NCI-H146 (cell line): ENCODE data around the gene RAC3.

Source experiments
- DNase-seq: peaks from one replicate; lab custom pipeline; 2025; lab: John Stamatoyannopoulos, UW

The RAC3 gene

GRCh38 chr17:81999587-81999975 lies 31.9 kb upstream of the RAC3 start:
- DNase-seq = no peak

- no peak for DNase-seq
Measured at GRCh38 chr17:81999976-82000802, 31.3 kb upstream of the RAC3 start.

- no peak for DNase-seq
Measured at GRCh38 chr17:82000803-82001570, 30.5 kb upstream of the RAC3 start.

GRCh38 chr17:82001571-82002056 lies 29.9 kb upstream of the RAC3 start:
- DNase-seq = no peak

GRCh38 chr17:82003411-82004381 lies 27.8 kb upstream of the RAC3 start:
- no peak for DNase-seq

GRCh38 chr17:82004517-82005455 lies 26.7 kb upstream of the RAC3 start:
- no peak for DNase-seq

- no peak for DNase-seq
Measured at GRCh38 chr17:82005701-82006348, 25.7 kb upstream of the RAC3 start.

- no peak for DNase-seq
Measured at GRCh38 chr17:82006468-82007227, 24.8 kb upstream of the RAC3 start.

- no peak for DNase-seq
Measured at GRCh38 chr17:82007228-82007494, 24.3 kb upstream of the RAC3 start.

- DNase-seq = no peak
Measured at GRCh38 chr17:82007495-82008257, 23.8 kb upstream of the RAC3 start.

- no peak for DNase-seq
Measured at GRCh38 chr17:82008258-82008940, 23.1 kb upstream of the RAC3 start.

GRCh38 chr17:82008941-82009405 lies 22.5 kb upstream of the RAC3 start:
- DNase-seq = no peak

GRCh38 chr17:82009413-82009812 lies 22.1 kb upstream of the RAC3 start:
- DNase-seq = no peak

GRCh38 chr17:82010575-82011525 lies 20.6 kb upstream of the RAC3 start:
- DNase-seq = no peak

GRCh38 chr17:82011617-82012187 lies 19.8 kb upstream of the RAC3 start:
- no peak for DNase-seq

- no peak for DNase-seq
Measured at GRCh38 chr17:82012261-82012639, 19.2 kb upstream of the RAC3 start.
